A549 (cell line): Measurements from ENCODE around the gene ANO2. TPM values are rescaled to one million over a fixed set of nuclear protein-coding genes. Genes with fewer than 3 reads are reported as not detected.

Source experiments
- ATAC-seq, 2 experiments: fragments of 200-7000 bp in 1 of 2; fragments of >200 bp in 1 of 2; cut with Nextera tagmentation in 1 of 2; cut with Tn5 transposase in 1 of 2; 3 replicates each; pipeline versions ENCODE4 v1.8.0 to v1.9.1; 2018 to 2020; ENCODE audit warnings: mild to moderate bottlenecking in 1 of 2, moderate library complexity in 1 of 2
- CTCF ChIA-PET: fragments of 300-600 bp; sonication (Branson Sonifier 250); formaldehyde crosslinking; extraction: SDS; loops from one replicate; lab custom pipeline; 2021; ENCODE audit warnings: antibody characterized with exemption, inconsistent platforms; lab: Yijun Ruan, JAX
- POLR2A ChIA-PET: fragments of 350-600 bp; formaldehyde crosslinking; extraction: SDS; loops from one replicate; lab custom pipeline; 2021; ENCODE audit warnings: antibody characterized with exemption, inconsistent platforms; lab: Yijun Ruan, JAX
- DNase-seq, 2 experiments: peaks; one replicate each; pipeline versions ENCODE4 v3.0.0 to v3.0.0-alpha.2; 2011 to 2016; ENCODE audit warnings: low read depth in 1 of 2, low spot score in 1 of 2
- FAIRE-seq: peaks from 2 replicates; lab custom pipeline; 2011; peaks lifted over from hg19 to GRCh38; lab: Jason Lieb, UNC
- H3K27ac ChIP-seq, 2 experiments: fragments of >200 bp; sonication (Bioruptor Twin); formaldehyde crosslinking; 3 replicates each; pipeline ENCODE4 v1.5.1; 2016 to 2017
- H3K4me1 ChIP-seq: fragments of >200 bp; sonication (Bioruptor Twin); formaldehyde crosslinking; 3 replicates; pipeline ENCODE4 v1.6.1; 2016
- H3K4me2 ChIP-seq: fragments of >200 bp; sonication (Bioruptor Twin); formaldehyde crosslinking; 3 replicates; pipeline ENCODE4 v1.6.1; 2016
- H3K4me3 ChIP-seq: fragments of >200 bp; sonication (Bioruptor Twin); formaldehyde crosslinking; 3 replicates; pipeline ENCODE4 v1.5.1; 2016
- H3K9me3 ChIP-seq: fragments of >200 bp; sonication (Bioruptor Twin); formaldehyde crosslinking; 3 replicates; pipeline ENCODE4 v1.6.1; 2016
- BHLHE40 ChIP-seq: IDR thresholded peaks from 2 replicates; pipeline ENCODE4 v1.6.1; 2012; ENCODE audit warnings: low read depth, low read length, inconsistent platforms
- CEBPB ChIP-seq, 2 experiments: fragments of >200 bp in 1 of 2; sonication (Bioruptor Twin) in 1 of 2; formaldehyde crosslinking in 1 of 2; IDR thresholded peaks; 2 replicates each; pipeline ENCODE4 v1.6.1; 2012 to 2016
- CHD4 ChIP-seq: fragments of 200-600 bp; sonication (generic); IDR thresholded peaks from 2 replicates; pipeline ENCODE4 v1.6.1; 2016; ENCODE audit warnings: antibody characterized with exemption, mild to moderate bottlenecking, borderline replicate concordance
- EHF ChIP-seq: fragments of 250-450 bp; sonication (Bioruptor Pico); IDR thresholded peaks from 2 replicates; pipeline ENCODE4 v1.5.0; 2020; ENCODE audit warnings: mild to moderate bottlenecking
- ELK1 ChIP-seq: fragments of 150-350 bp; IDR thresholded peaks from 2 replicates; pipeline ENCODE4 v1.6.1; 2014; ENCODE audit warnings: low read depth, mild to moderate bottlenecking, low read length
- EP300 ChIP-seq, 2 experiments: fragments of >200 bp; sonication (Bioruptor Twin); formaldehyde crosslinking; IDR thresholded peaks; 2 replicates in 1 of 2; 3 replicates in 1 of 2; pipeline ENCODE4 v1.6.1; 2016 to 2017
- FOSB ChIP-seq: fragments of 250-450 bp; sonication (Bioruptor Pico); IDR thresholded peaks from 2 replicates; pipeline ENCODE4 v1.5.0; 2020; ENCODE audit warnings: mild to moderate bottlenecking, moderate library complexity
- GATA3 ChIP-seq: IDR thresholded peaks from 2 replicates; pipeline ENCODE4 v1.6.1; 2012; ENCODE audit warnings: borderline replicate concordance
- HOXA7 ChIP-seq: fragments of 250-450 bp; sonication (Bioruptor Pico); IDR thresholded peaks from 2 replicates; pipeline ENCODE4 v1.5.0; 2020; ENCODE audit warnings: mild to moderate bottlenecking, moderate library complexity
- HOXB13 ChIP-seq: fragments of 250-450 bp; sonication (Bioruptor Pico); IDR thresholded peaks from 2 replicates; pipeline ENCODE4 v1.5.0; 2020; ENCODE audit warnings: low read depth, mild to moderate bottlenecking, moderate library complexity
- KDM5A ChIP-seq: fragments of 200-600 bp; sonication (generic); IDR thresholded peaks from 2 replicates; pipeline ENCODE4 v1.6.1; 2016; ENCODE audit warnings: antibody characterized with exemption, mild to moderate bottlenecking
- MAFK ChIP-seq: fragments of 450-650 bp; IDR thresholded peaks from 2 replicates; pipeline ENCODE4 v1.6.1; 2014; ENCODE audit not compliant: partially characterized antibody
- MAZ ChIP-seq: fragments of 150-350 bp; IDR thresholded peaks from 2 replicates; pipeline ENCODE4 v1.6.1; 2014; ENCODE audit warnings: antibody characterized with exemption, low read depth, low read length, borderline replicate concordance
- POLR2AphosphoS2 ChIP-seq: conservative IDR thresholded peaks from 2 replicates; pipeline ENCODE4 v1.6.1; 2012; ENCODE audit warnings: low read length, improper control_type of control experiment, inconsistent platforms
- TFCP2L1 ChIP-seq: fragments of 250-450 bp; sonication (Bioruptor Pico); IDR thresholded peaks from 2 replicates; pipeline ENCODE4 v1.5.0; 2021; ENCODE audit warnings: mild to moderate bottlenecking
- ZFP36 ChIP-seq: fragments of 450-650 bp; IDR thresholded peaks from 2 replicates; pipeline ENCODE4 v1.6.1; 2014; ENCODE audit warnings: borderline replicate concordance; ENCODE audit not compliant: partially characterized antibody
- WGBS: methylation state at CpG from one replicate; pipeline ENCODE4 v1.1.6; 2017; ENCODE audit errors: missing lambda C conversion rate; 5-methylcytosine and 5-hydroxymethylcytosine counted together
- polyA plus RNA-seq, 4 experiments: library from polyadenylated mRNA; depleted of rRNA in 3 of 4; stranded (reverse); fragments of >200 nt; fragmentation: RNase III in 1 of 4; extraction: RNeasy Plus Mini Kit Qiagen cat#74134 plus additional on column Dnase treatment in 1 of 4; gene quantifications; 2 replicates in 3 of 4; 3 replicates in 1 of 4; pipeline ENCODE4 v1.2.3, GENCODE V29; 2011 to 2017
- TF ChIP-seq, protein P1 (sequence below): IDR thresholded peaks from 2 replicates; pipeline ENCODE4 v1.6.1; 2012

Gene ANO2
- polyA plus RNA-seq, 2 of the 4 experiments (the other 2 are of a cell fraction) = not detected

DNA sequence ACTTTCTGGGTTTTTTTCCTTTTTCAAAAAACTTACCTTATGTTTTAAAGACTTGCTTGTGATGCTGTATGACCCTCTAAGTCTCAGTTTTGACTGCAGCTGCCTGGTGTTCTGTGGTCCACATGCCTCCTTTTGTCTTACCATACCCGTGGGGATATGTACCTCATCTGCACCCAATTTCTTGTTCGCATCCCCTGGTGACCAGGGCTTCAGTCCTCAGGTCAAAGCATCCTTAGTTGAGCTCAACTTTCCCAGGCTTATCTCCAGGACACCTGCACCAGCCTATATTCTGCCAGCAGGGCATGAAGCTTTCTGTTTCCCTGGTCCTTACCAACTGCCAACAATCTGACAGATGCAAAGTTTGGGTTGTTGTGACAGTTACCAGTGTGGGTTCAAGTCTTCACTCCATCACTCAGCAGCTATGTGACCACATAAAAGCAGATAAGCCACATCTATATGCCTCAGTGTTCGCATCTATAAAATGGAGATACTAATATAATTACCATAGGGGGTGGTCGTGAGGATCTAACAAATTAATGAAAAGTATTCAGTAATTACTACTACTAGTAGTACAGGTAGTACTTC lies 419.2 kb downstream of the ANO2 start (continued):
- TF ChIP-seq MAFK (no peak), EP300 (IDR thresholded peaks at IDR 0.05) (no peak), ELK1 (no peak)

- ATAC-seq = peak in 1 of 2 experiments; percentile 30; a peak in 1 of 6 replicates
- TF ChIP-seq CHD4 (no peak), TFCP2L1 (CRISPR knock-in tag) (no peak), ZFP36 (no peak), BHLHE40 (no peak), HOXB13 (CRISPR knock-in tag) (no peak), HOXA7 (CRISPR knock-in tag) (no peak), FOSB (no peak), CEBPB (IDR thresholded peaks at IDR 0.05) (no peak), POLR2AphosphoS2 (no peak), EP300 (IDR thresholded peaks at IDR 0.05) (no peak), KDM5A (no peak), EHF (CRISPR knock-in tag) (no peak), MAZ (no peak)
- TF ChIP-seq, protein P1, sequence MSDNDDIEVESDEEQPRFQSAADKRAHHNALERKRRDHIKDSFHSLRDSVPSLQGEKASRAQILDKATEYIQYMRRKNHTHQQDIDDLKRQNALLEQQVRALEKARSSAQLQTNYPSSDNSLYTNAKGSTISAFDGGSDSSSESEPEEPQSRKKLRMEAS = no peak
- no peak for DNase-seq
- ChIA-PET CTCF (interaction anchor here (0.6 kb wide), 1 partner anchor 73 kb away, joined by 4 read pairs; no protein-coding TSS in a partner anchor), POLR2A (no interaction called here)
- Histone ChIP-seq H3K27ac (no peak overlapping the region), H3K4me2 (no peak overlapping the region), H3K9me3 (no peaks in the 10 kb centered on the region), H3K4me3 (no peak overlapping the region), H3K4me1 (no peaks in the 10 kb centered on the region)
- FAIRE-seq = no peak
- WGBS = 35% methylated on average over 13 of the region's 15 CpGs
These were observed 420.2 kb downstream of the ANO2 start for GRCh38 chr12:5524769-5525436.

DNA sequence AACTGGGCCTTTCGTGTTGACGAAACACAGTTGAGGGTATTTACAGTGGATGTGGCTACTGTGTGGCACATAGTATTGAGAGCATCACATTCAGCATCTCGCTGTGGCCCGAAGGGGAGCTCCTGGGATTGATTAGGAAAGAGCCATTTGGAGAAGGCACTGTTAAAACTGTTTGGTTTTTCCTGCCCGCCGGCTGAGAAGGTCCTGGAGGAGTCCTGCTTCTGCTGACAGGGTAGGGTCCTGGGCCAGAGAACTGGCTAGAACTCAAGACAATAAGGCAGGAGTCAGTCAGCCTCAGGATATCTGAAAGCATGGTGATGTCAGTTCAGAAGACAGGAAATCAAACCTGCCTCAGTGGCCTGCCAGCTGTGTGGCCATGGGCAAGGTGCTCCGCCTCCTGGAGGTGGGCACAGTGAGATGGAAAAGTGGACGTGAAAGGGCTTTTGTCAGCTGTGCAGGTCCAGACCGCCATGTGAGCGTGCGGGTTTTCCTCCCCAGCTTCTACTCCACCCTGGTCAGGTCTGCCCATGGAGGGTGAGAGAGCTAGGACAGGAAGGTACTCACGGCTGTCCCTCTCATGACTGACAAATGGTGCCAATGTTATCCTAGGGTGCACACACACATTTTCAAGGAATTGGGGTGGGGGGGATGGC lies 420.8 kb downstream of the ANO2 start:
- POLR2A ChIA-PET = no interaction called here
- DNase-seq = no peak
- no peak overlapping the region for H3K4me2 ChIP-seq
- H3K9me3 ChIP-seq = no peaks in the 10 kb centered on the region
- no peak for FAIRE-seq
- H3K4me1 ChIP-seq = no peaks in the 10 kb centered on the region
- no peak overlapping the region for H3K4me3 ChIP-seq
- no peak overlapping the region for H3K27ac ChIP-seq
- TF ChIP-seq CHD4 (no peak), BHLHE40 (no peak)
- 50% methylated on average over 12 of the region's 12 CpGs for WGBS
- CTCF ChIA-PET = interaction anchor here (0.9 kb wide), 1 partner anchor 14 kb away, joined by 3 read pairs; no protein-coding TSS in a partner anchor
- ATAC-seq = no peak

GRCh38 chr12:5523396-5524115 lies 421.5 kb downstream of the ANO2 start:
- POLR2A ChIA-PET = no interaction called here
- FAIRE-seq (no peak), DNase-seq (no peak), ATAC-seq (no peak)
- Histone ChIP-seq H3K4me1 (no peaks in the 10 kb centered on the region), H3K9me3 (no peaks in the 10 kb centered on the region), H3K27ac (no peak overlapping the region), H3K4me2 (no peak overlapping the region), H3K4me3 (no peak overlapping the region)
- TF ChIP-seq GATA3 = no peak
- WGBS = 42% methylated on average over 22 of the region's 24 CpGs
- CTCF ChIA-PET = interaction anchor here (0.9 kb wide), 1 partner anchor 13 kb away, joined by 3 read pairs; no protein-coding TSS in a partner anchor
